Stimulated activated CD8-positive, alpha-beta memory T cell treated with anti-CD3 and anti-CD28 coated beads, Interleukin-15, amount 100 ng/mL, for 24 hours (primary cell): ENCODE data around the gene ELF4.

Source experiments
- DNase-seq: peaks from one replicate; pipeline ENCODE4 v3.0.0-alpha.2; 2020; ENCODE audit warnings: low read depth

The ELF4 gene

GRCh38 chrX:130047416-130047815 lies 62.9 kb downstream of the ELF4 start:
- DNase-seq, result no peak

- DNase-seq, result no peak
These were observed 70.5 kb downstream of the ELF4 start for GRCh38 chrX:130039847-130040246.

DNA sequence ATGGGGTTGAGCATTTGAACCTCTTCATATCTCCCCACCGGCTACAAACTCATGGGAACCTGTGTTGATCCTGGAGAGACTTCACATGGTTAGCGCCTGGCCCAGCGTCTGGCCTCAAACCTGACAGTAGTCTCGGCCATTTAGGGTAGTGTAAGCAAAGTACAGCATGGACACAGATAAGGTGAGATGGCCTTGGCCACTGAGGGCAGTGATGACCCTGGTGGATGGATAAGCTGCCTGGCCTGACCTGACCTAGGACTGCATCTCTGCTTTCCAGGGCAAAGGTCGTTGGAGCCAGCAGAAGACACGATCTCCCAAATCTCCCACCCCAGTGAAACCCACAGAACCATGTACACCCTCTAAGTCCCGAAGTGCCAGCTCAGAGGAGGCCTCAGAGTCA lies 76.1 kb downstream of the ELF4 start:
- DNase-seq, result no peak

DNA sequence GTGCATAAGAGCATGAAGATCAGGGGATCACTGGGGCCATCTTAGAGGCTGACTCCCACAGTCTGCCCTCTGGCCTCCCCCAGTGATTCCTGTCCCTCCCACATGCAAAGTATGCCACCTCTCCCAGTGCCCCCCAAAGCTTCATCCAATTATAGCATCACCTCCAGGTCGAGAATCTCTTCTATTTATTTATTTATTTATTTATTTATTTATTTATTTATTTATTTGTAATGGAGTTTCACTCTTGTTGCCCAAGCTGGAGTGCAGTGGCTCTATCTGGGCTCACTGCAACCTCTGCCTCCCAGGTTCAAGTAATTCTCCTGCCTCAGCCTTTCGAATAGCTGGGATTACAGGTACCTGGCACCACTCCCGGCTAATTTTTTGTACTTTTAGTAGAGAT lies 77.7 kb downstream of the ELF4 start:
- DNase-seq, result no peak

DNA sequence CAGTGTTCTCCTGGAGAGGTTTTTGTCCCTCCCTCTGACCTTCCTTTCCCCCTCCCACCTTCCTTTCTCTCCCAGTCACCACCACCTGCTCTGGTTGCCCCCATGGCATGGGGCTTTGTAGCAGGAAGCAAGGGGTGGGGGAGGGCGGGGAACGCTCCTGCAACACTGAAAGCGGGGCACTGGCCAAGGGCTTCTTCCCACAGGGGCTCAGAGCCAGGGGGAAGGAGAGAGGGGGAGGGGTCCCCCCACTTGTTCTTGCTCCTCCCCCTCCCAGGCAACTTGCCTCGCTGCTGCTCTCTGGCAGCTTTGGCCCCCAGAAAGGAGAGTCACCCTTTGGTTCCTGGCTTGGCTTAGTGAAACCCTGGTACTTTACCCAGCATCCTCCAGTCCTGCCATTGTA lies 79.5 kb downstream of the ELF4 start:
- DNase-seq, result no peak

GRCh38 chrX:130028196-130028595 lies 82.1 kb downstream of the ELF4 start:
- no peak for DNase-seq

- no peak for DNase-seq
These were observed 82.7 kb downstream of the ELF4 start for GRCh38 chrX:130027569-130027968.

DNA sequence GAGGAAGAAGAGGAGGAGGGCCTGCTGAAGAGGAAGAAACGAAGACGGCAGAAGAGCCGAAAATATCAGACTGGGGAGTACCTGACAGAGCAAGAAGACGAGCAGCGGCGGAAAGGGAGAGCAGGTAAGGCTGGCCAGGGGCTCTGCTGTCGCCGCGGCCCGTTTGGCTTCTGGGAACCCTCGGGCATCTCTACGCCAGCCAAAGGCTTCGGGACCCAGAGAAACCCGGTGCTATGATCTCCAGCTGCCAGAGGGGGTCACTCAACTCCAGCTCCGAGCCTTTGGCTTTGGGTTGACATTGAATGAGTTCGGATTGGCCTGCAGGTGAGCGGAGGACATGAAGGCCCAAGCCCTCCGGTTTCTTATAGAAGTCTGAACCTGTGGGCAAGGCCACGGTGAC lies 85.0 kb downstream of the ELF4 start:
- no peak for DNase-seq

GRCh38 chrX:130024127-130024526 lies 86.2 kb downstream of the ELF4 start:
- peak; percentile 3 for DNase-seq

DNA sequence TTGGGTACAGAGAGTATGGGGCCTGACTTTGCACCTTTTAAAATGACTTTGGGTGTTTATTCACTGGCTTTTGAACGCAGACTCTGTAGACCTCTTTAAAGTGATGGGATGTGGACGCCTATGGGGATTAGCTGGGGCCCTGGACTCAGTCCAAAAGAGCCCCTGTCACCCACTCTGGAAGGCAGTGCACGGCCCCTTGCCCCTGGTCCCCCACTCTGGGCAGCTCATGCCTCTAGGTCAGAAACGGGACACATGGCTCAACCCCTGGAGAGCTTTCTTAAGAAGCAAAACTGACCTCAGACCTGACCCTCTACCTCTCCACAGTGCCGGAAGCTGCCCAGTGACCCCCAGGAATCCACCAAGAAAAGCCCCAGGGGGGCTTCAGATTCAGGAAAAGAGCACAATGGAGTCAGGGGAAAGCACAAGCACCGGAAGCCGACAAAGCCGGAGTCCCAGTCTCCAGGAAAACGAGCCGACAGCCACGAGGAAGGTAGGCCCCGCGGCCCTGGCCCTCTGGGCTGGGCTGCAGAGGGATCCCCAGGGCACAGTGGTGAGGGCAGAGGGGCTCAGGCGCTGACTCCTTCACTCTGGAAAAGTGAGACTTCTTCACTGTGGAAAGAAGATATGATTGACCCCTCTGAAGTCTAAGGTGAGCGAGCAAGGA lies 89.5 kb downstream of the ELF4 start:
- DNase-seq, result no peak

GRCh38 chrX:130018143-130018542 lies 92.2 kb downstream of the ELF4 start:
- DNase-seq, result no peak

DNA sequence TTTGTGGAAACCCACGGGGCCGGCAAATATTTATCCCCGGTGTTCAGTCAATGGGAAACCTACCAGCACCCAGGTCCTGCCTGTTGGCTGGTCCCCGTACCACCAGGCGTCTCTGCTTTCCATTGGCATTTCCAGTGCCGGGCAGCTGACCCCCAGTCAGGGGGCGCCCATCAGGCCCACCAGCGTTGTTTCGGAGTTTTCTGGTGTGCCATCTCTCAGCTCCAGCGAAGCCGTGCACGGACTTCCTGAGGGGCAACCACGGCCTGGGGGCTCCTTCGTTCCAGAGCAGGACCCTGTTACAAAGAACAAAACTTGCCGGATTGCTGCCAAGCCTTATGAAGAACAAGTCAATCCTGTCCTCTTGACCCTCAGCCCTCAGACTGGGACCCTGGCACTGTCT lies 95.1 kb downstream of the ELF4 start:
- no peak for DNase-seq
